ENCODE measurements around the gene RRN3. TPM values are rescaled to one million over a fixed set of nuclear protein-coding genes. Genes with fewer than 3 reads are reported as not detected.
"Not testable (repeated sequence)": the region's sequence is repeated elsewhere in the genome, so short reads cannot be mapped to it uniquely, and the experiment has no call there.

The RRN3 gene
- total and polyA plus RNA-seq, 9 of the 15 experiments (the other 6 are each of a cell fraction or from before 2014, with no cell fraction given), result 22.2 to 49.5 (median 28.4) TPM

GRCh38 chr16:15093955-15094827 lies at the start of gene RRN3 (continued):
- TF ChIP-seq, protein P1, sequence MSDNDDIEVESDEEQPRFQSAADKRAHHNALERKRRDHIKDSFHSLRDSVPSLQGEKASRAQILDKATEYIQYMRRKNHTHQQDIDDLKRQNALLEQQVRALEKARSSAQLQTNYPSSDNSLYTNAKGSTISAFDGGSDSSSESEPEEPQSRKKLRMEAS (CRISPR knock-in tag; IDR thresholded peaks at IDR 0.05), result peak; percentile 85
- TF ChIP-seq, protein P2, sequence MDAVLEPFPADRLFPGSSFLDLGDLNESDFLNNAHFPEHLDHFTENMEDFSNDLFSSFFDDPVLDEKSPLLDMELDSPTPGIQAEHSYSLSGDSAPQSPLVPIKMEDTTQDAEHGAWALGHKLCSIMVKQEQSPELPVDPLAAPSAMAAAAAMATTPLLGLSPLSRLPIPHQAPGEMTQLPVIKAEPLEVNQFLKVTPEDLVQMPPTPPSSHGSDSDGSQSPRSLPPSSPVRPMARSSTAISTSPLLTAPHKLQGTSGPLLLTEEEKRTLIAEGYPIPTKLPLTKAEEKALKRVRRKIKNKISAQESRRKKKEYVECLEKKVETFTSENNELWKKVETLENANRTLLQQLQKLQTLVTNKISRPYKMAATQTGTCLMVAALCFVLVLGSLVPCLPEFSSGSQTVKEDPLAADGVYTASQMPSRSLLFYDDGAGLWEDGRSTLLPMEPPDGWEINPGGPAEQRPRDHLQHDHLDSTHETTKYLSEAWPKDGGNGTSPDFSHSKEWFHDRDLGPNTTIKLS (IDR thresholded peaks at IDR 0.05; ENCODE audit: borderline replicate concordance, low read depth), result peak; percentile 84; the same call in 1 of the 2 replicates
- peak; percentile 91 for TF ChIP-seq SNIP1 (IDR thresholded peaks at IDR 0.05; ENCODE audit: low read depth)
- peak; percentile 91 for TF ChIP-seq BHLHE40 (IDR thresholded peaks at IDR 0.05; ENCODE audit: low read length)
- TF ChIP-seq ARID4B (CRISPR knock-in tag; IDR thresholded peaks at IDR 0.05), result peak; percentile 65; the same call in 1 of the 2 replicates
- TF ChIP-seq MBD2 (IDR thresholded peaks at IDR 0.05; ENCODE audit: borderline replicate concordance, low read depth), result peak; percentile 84; the same call in 1 of the 2 replicates
- TF ChIP-seq NFIC (IDR thresholded peaks at IDR 0.05), result peak; percentile 59
- TF ChIP-seq FOXK2 (conservative IDR thresholded peaks at IDR 0.05 in 1 of 2, IDR thresholded peaks at IDR 0.05 in 1 of 2; ENCODE audit: low read depth in 2 of 2), result peak; percentile 51 to 76; a peak in 3 of 4 replicates
- TF ChIP-seq ZNF263 (CRISPR knock-in tag; IDR thresholded peaks at IDR 0.05; ENCODE audit: borderline replicate concordance), result peak; percentile 71; the same call in 1 of the 2 replicates
- TF ChIP-seq, protein P3, sequence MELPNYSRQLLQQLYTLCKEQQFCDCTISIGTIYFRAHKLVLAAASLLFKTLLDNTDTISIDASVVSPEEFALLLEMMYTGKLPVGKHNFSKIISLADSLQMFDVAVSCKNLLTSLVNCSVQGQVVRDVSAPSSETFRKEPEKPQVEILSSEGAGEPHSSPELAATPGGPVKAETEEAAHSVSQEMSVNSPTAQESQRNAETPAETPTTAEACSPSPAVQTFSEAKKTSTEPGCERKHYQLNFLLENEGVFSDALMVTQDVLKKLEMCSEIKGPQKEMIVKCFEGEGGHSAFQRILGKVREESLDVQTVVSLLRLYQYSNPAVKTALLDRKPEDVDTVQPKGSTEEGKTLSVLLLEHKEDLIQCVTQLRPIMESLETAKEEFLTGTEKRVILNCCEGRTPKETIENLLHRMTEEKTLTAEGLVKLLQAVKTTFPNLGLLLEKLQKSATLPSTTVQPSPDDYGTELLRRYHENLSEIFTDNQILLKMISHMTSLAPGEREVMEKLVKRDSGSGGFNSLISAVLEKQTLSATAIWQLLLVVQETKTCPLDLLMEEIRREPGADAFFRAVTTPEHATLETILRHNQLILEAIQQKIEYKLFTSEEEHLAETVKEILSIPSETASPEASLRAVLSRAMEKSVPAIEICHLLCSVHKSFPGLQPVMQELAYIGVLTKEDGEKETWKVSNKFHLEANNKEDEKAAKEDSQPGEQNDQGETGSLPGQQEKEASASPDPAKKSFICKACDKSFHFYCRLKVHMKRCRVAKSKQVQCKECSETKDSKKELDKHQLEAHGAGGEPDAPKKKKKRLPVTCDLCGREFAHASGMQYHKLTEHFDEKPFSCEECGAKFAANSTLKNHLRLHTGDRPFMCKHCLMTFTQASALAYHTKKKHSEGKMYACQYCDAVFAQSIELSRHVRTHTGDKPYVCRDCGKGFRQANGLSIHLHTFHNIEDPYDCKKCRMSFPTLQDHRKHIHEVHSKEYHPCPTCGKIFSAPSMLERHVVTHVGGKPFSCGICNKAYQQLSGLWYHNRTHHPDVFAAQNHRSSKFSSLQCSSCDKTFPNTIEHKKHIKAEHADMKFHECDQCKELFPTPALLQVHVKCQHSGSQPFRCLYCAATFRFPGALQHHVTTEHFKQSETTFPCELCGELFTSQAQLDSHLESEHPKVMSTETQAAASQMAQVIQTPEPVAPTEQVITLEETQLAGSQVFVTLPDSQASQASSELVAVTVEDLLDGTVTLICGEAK (IDR thresholded peaks at IDR 0.05), result peak; percentile 93
- TF ChIP-seq, protein P3 (CRISPR knock-in tag; IDR thresholded peaks at IDR 0.05), result not testable (repeated sequence)
